ENCODE results near the gene USP33. TPM values are rescaled to one million over a fixed set of nuclear protein-coding genes. Genes with fewer than 3 reads are reported as not detected.
A peak's percentile ranks its signal among the peaks of the same experiment; 100 is the strongest.
"Not testable (repeated sequence)": the region's sequence is repeated elsewhere in the genome, so short reads cannot be mapped to it uniquely, and the experiment has no call there.

USP33 gene
- polyA plus RNA-seq, 3 donors = 33.5 to 43.8 (median 34.9) TPM

- Mint-ChIP-seq H3K27me3 (ENCODE audit: low read depth in 3 of 3) (no peaks in the 10 kb centered on the region), H3K4me1 (peaks cover 1% of the 10 kb centered on the region), H3K27ac (no peak overlapping the region), H3K4me3 (no peak overlapping the region), H3K36me3 (peaks cover 40 to 58% of the 10 kb centered on the region in 2 donors), H3K9me3 (no peaks in the 10 kb centered on the region)
- Histone ChIP-seq H3K4me2 (replicated peaks; ENCODE audit: extremely low read depth, low read length, poor library complexity, severe bottlenecking) (no peak overlapping the region), H3K9me3 (replicated peaks in 1 of 2; ENCODE audit: control insufficient read depth in 1 of 2, insufficient read depth in 1 of 2, low read length in 2 of 2) (no peaks in the 10 kb centered on the region), H3K9ac (ENCODE audit: insufficient read depth, low read length, poor library complexity, severe bottlenecking) (no peak overlapping the region), H3K27ac (ENCODE audit: low read depth in 1 of 2, low read length in 2 of 2) (no peak overlapping the region), H3K4me3 (replicated peaks in 1 of 3; ENCODE audit: low read depth in 2 of 3, low read length in 3 of 3) (no peak overlapping the region), H3K79me2 (ENCODE audit: insufficient read depth, low read length) (peaks cover 8% of the 10 kb centered on the region), H3K36me3 (replicated peaks in 1 of 2; ENCODE audit: control insufficient read depth in 1 of 2, insufficient read depth in 2 of 2, low read length in 2 of 2) (peaks cover 25 to 52% of the 10 kb centered on the region in 2 donors), H2AFZ (ENCODE audit: insufficient read depth, low read depth, low read length, poor library complexity, severe bottlenecking) (no peak overlapping the region), H4K20me1 (ENCODE audit: insufficient read depth, low read length) (peaks cover 9% of the 10 kb centered on the region), H3K27me3 (ENCODE audit: control insufficient read depth in 2 of 2, insufficient read depth in 2 of 2, low read length in 2 of 2) (no peaks in the 10 kb centered on the region), H3K4me1 (ENCODE audit: control insufficient read depth in 1 of 2, insufficient read depth in 2 of 2, low read length in 2 of 2) (no peaks in the 10 kb centered on the region)
- no peak for DNase-seq
- intact Hi-C loops (cut with micrococcal nuclease) = no loop called here
- TF ChIP-seq, protein P1, sequence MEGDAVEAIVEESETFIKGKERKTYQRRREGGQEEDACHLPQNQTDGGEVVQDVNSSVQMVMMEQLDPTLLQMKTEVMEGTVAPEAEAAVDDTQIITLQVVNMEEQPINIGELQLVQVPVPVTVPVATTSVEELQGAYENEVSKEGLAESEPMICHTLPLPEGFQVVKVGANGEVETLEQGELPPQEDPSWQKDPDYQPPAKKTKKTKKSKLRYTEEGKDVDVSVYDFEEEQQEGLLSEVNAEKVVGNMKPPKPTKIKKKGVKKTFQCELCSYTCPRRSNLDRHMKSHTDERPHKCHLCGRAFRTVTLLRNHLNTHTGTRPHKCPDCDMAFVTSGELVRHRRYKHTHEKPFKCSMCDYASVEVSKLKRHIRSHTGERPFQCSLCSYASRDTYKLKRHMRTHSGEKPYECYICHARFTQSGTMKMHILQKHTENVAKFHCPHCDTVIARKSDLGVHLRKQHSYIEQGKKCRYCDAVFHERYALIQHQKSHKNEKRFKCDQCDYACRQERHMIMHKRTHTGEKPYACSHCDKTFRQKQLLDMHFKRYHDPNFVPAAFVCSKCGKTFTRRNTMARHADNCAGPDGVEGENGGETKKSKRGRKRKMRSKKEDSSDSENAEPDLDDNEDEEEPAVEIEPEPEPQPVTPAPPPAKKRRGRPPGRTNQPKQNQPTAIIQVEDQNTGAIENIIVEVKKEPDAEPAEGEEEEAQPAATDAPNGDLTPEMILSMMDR (IDR thresholded peaks at IDR 0.05) = no peak
- 93% methylated on average over 3 of the region's 5 CpGs for WGBS (ENCODE audit: insufficient coverage)
Measured at GRCh38 chr1:77796695-77797405, 37.2 kb upstream of the USP33 start.

DNA sequence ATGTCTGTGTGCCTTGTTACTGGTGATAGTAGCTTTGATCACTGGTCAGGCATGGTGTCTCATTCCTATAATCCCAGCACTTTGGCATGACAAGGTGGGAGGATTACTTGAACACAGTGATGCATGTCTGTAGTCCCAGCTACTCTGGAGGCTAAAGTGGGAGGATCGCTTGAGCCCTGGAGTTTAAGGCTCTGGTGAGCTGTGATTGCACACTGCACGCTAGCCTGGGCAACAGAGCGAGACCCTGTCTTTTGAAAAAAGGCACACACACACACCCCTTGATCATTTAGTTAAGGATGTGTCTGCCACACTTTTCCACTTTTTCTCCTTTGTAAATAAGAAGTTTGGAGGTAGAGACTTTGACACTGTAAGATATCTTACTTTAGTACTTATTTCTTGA is 34.9 kb upstream of the USP33 start:
- no peak for DNase-seq
- Mint-ChIP-seq H3K36me3 (peaks cover 46 to 55% of the 10 kb centered on the region in 2 donors), H3K4me3 (no peak overlapping the region), H3K27me3 (ENCODE audit: low read depth in 3 of 3) (no peaks in the 10 kb centered on the region), H3K4me1 (peaks cover under 1% of the 10 kb centered on the region), H3K27ac (no peak overlapping the region), H3K9me3 (peaks cover 0 to 1% (median 0%) of the 10 kb centered on the region in 7 donors)
- no CpG with 5 or more reads among the region's 3 CpGs for WGBS (ENCODE audit: insufficient coverage)
- Histone ChIP-seq H3K36me3 (replicated peaks in 1 of 2; ENCODE audit: control insufficient read depth in 1 of 2, insufficient read depth in 2 of 2, low read length in 2 of 2) (peaks cover 22 to 47% of the 10 kb centered on the region in 2 donors), H3K9ac (ENCODE audit: insufficient read depth, low read length, poor library complexity, severe bottlenecking) (no peak overlapping the region), H3K79me2 (ENCODE audit: insufficient read depth, low read length) (peaks cover 8% of the 10 kb centered on the region), H3K4me3 (replicated peaks in 1 of 3; ENCODE audit: low read depth in 2 of 3, low read length in 3 of 3) (no peak overlapping the region), H2AFZ (ENCODE audit: insufficient read depth, low read depth, low read length, poor library complexity, severe bottlenecking) (no peak overlapping the region), H3K4me1 (ENCODE audit: control insufficient read depth in 1 of 2, insufficient read depth in 2 of 2, low read length in 2 of 2) (no peaks in the 10 kb centered on the region), H3K27ac (ENCODE audit: low read depth in 1 of 2, low read length in 2 of 2) (no peak overlapping the region), H3K9me3 (replicated peaks in 1 of 2; ENCODE audit: control insufficient read depth in 1 of 2, insufficient read depth in 1 of 2, low read length in 2 of 2) (no peaks in the 10 kb centered on the region), H3K4me2 (replicated peaks; ENCODE audit: extremely low read depth, low read length, poor library complexity, severe bottlenecking) (no peak overlapping the region), H4K20me1 (ENCODE audit: insufficient read depth, low read length) (no peaks in the 10 kb centered on the region), H3K27me3 (ENCODE audit: control insufficient read depth in 2 of 2, insufficient read depth in 2 of 2, low read length in 2 of 2) (no peaks in the 10 kb centered on the region)
- TF ChIP-seq, protein P1 (IDR thresholded peaks at IDR 0.05) = no peak
- intact Hi-C loops (cut with micrococcal nuclease) = no loop called here

GRCh38 chr1:77786093-77786741 is 26.6 kb upstream of the USP33 start:
- H3K27me3 Mint-ChIP-seq (ENCODE audit: low read depth in 3 of 3); H3K4me1 ChIP-seq (ENCODE audit: control insufficient read depth in 1 of 2, insufficient read depth in 2 of 2, low read length in 2 of 2); DNase-seq; H3K27ac ChIP-seq (ENCODE audit: low read depth in 1 of 2, low read length in 2 of 2); H3K27me3 ChIP-seq (ENCODE audit: control insufficient read depth in 2 of 2, insufficient read depth in 2 of 2, low read length in 2 of 2); H3K4me2 ChIP-seq (replicated peaks; ENCODE audit: extremely low read depth, low read length, poor library complexity, severe bottlenecking); intact Hi-C loops (cut with micrococcal nuclease); H3K4me3 ChIP-seq (replicated peaks in 1 of 3; ENCODE audit: low read depth in 2 of 3, low read length in 3 of 3); H3K9ac ChIP-seq (ENCODE audit: insufficient read depth, low read length, poor library complexity, severe bottlenecking); H2AFZ ChIP-seq (ENCODE audit: insufficient read depth, low read depth, low read length, poor library complexity, severe bottlenecking); H3K4me3 Mint-ChIP-seq; H4K20me1 ChIP-seq (ENCODE audit: insufficient read depth, low read length); H3K4me1 Mint-ChIP-seq: not testable (repeated sequence)
- Histone ChIP-seq H3K36me3 (replicated peaks in 1 of 2; ENCODE audit: control insufficient read depth in 1 of 2, insufficient read depth in 2 of 2, low read length in 2 of 2) (peaks cover 34 to 74% of the 10 kb centered on the region in 2 donors), H3K79me2 (ENCODE audit: insufficient read depth, low read length) (peaks cover 28% of the 10 kb centered on the region), H3K9me3 (replicated peaks in 1 of 2; ENCODE audit: control insufficient read depth in 1 of 2, insufficient read depth in 1 of 2, low read length in 2 of 2) (peaks cover 3 to 11% of the 10 kb centered on the region in 2 donors)
- H3K27ac Mint-ChIP-seq = peak overlapping the region in 2 of 7 donors; percentile 30 to 47
- no CpG with 5 or more reads among the region's 2 CpGs for WGBS (ENCODE audit: insufficient coverage)
- H3K9me3 Mint-ChIP-seq = peaks cover 10 to 24% (median 17%) of the 10 kb centered on the region in 7 donors
- peaks cover 58 to 70% of the 10 kb centered on the region in 2 donors for H3K36me3 Mint-ChIP-seq

Measured in CD14-positive monocyte (primary cell).